NB4 (cell line): ENCODE data around the gene NUDT4.

Experiments used
- CTCF ChIP-seq: IDR thresholded peaks from one replicate; pipeline ENCODE4 v1.5.1; 2012; ENCODE audit warnings: low read depth, low read length
- MAX ChIP-seq: IDR thresholded peaks from 2 replicates; pipeline ENCODE4 v1.6.1; 2011; ENCODE audit warnings: low read depth, low read length
- MYC ChIP-seq: IDR thresholded peaks from 2 replicates; pipeline ENCODE4 v1.6.1; 2011; ENCODE audit warnings: low read depth, low read length
- POLR2A ChIP-seq: IDR thresholded peaks from 2 replicates; pipeline ENCODE4 v1.6.1; 2011; ENCODE audit warnings: mild to moderate bottlenecking; ENCODE audit not compliant: insufficient read length; ENCODE audit errors: extremely low read depth

GRCh38 chr12:93379981-93380361, 2.2 kb downstream of the NUDT4 start:
- TF ChIP-seq POLR2A (no peak), MAX (no peak), CTCF (no peak), MYC (no peak)
